GM18870 (cell line): Measurements from ENCODE around the gene C11orf91.
"Not testable (repeated sequence)": the region's sequence is repeated elsewhere in the genome, so short reads cannot be mapped to it uniquely, and the experiment has no call there.

Source experiments
- ATAC-seq: cut with Tn5 transposase; IDR thresholded peaks from one replicate; pipeline ENCODE4 v1.9.1; 2021; ENCODE audit warnings: moderate library complexity; ENCODE audit not compliant: unreplicated experiment

C11orf91 gene

GRCh38 chr11:33721984-33722383 is 21.4 kb upstream of the C11orf91 start:
- no peak for ATAC-seq

GRCh38 chr11:33721426-33721825 is 20.8 kb upstream of the C11orf91 start:
- no peak for ATAC-seq

- no peak for ATAC-seq
These were observed 19.0 kb upstream of the C11orf91 start for GRCh38 chr11:33719587-33719986.

GRCh38 chr11:33718440-33718839 is 17.8 kb upstream of the C11orf91 start:
- ATAC-seq: no peak

- no peak for ATAC-seq
These were observed 15.6 kb upstream of the C11orf91 start for GRCh38 chr11:33716243-33716642.

- no peak for ATAC-seq
These were observed 13.3 kb upstream of the C11orf91 start for GRCh38 chr11:33713856-33714398.

GRCh38 chr11:33713151-33713855 is 12.7 kb upstream of the C11orf91 start:
- no peak for ATAC-seq

GRCh38 chr11:33712436-33712835 is 11.8 kb upstream of the C11orf91 start:
- ATAC-seq: no peak

- ATAC-seq: no peak
These were observed 8.8 kb upstream of the C11orf91 start for GRCh38 chr11:33709466-33709865.

GRCh38 chr11:33708985-33709384 is 8.4 kb upstream of the C11orf91 start:
- ATAC-seq: no peak

- not testable (repeated sequence) for ATAC-seq
These were observed 7.2 kb upstream of the C11orf91 start for GRCh38 chr11:33707831-33708230.

GRCh38 chr11:33706966-33707365 is 6.3 kb upstream of the C11orf91 start:
- ATAC-seq: no peak

GRCh38 chr11:33706546-33706945 is 5.9 kb upstream of the C11orf91 start:
- ATAC-seq: no peak

- ATAC-seq: no peak
These were observed 3.8 kb upstream of the C11orf91 start for GRCh38 chr11:33704240-33705002.

- ATAC-seq: no peak
These were observed 3.2 kb upstream of the C11orf91 start for GRCh38 chr11:33703788-33704187.

GRCh38 chr11:33703234-33703633 is 2.6 kb upstream of the C11orf91 start:
- no peak for ATAC-seq

GRCh38 chr11:33701302-33702230 is 940 bp upstream of the C11orf91 start:
- no peak for ATAC-seq

- no peak for ATAC-seq
These were observed 544 bp downstream of the C11orf91 start for GRCh38 chr11:33700063-33700501.

GRCh38 chr11:33699515-33700062 is 1.0 kb downstream of the C11orf91 start:
- ATAC-seq: no peak

- ATAC-seq: no peak
These were observed 1.7 kb downstream of the C11orf91 start for GRCh38 chr11:33698921-33699320.

GRCh38 chr11:33697997-33698396 is 2.6 kb downstream of the C11orf91 start:
- no peak for ATAC-seq
